GM12892 (cell line): ENCODE data around the gene TYW3.

Experiments used
- POLR2A ChIP-seq: IDR thresholded peaks from 2 replicates; pipeline ENCODE4 v1.6.1; 2011; ENCODE audit warnings: low read depth, low read length, control low read depth
- POLR2AphosphoS5 ChIP-seq: IDR thresholded peaks from 2 replicates; pipeline ENCODE4 v1.6.1; 2011; ENCODE audit warnings: low read depth, low read length, control low read depth

DNA sequence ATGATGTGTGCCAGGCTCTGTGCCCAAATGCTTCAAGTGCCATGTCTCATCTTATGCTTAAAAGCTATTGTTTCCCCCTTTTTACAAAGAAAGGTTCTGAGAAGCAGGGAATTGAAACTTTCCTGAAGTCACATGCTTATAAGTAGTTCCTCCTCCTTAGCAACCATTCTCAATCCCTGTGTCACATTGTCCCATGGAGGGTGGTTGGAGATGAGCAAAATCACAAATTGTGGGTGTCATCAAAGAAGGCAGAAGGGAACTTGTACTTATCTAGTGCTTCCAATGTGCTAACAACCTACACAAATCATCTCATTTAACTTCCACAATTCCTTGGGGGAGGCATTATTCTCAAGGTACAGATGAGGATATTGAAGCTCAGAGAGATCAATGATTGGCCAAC, 49.3 kb upstream of the TYW3 start:
- no peak for TF ChIP-seq POLR2A
- no peak for TF ChIP-seq POLR2AphosphoS5
